Left lung (tissue), 10 donors: Measurements from ENCODE around the gene TP53RK. TPM values are rescaled to one million over a fixed set of nuclear protein-coding genes. Genes with fewer than 3 reads are reported as not detected.

ENCODE experiments used
- ATAC-seq: fragments of 200-7000 bp; cut with Tn5 transposase; one replicate; pipeline ENCODE4 v1.9.1; 2020; ENCODE audit warnings: moderate library complexity
- DNase-seq, 4 donors: peaks; one replicate each; pipeline ENCODE4 v3.0.0-alpha.2; 2013 to 2020
- H3K27ac ChIP-seq, 2 donors: fragments of 200-600 bp; sonication (generic) in 1 of 2; one replicate each; pipeline versions ENCODE4 v1.5.0 to v1.8.0; 2020 to 2021
- H3K27me3 ChIP-seq, 2 donors: fragments of 200-600 bp; sonication (generic) in 1 of 2; one replicate each; pipeline versions ENCODE4 v1.5.0 to v1.8.0; 2020 to 2021
- H3K36me3 ChIP-seq, 2 donors: fragments of 200-600 bp; sonication (generic) in 1 of 2; one replicate each; pipeline versions ENCODE4 v1.5.0 to v1.8.0; 2020 to 2021
- H3K4me1 ChIP-seq, 2 donors: fragments of 200-600 bp; one replicate each; pipeline ENCODE4 v1.8.0; 2021
- H3K4me3 ChIP-seq, 2 donors: fragments of 200-600 bp; sonication (generic) in 1 of 2; one replicate each; pipeline versions ENCODE4 v1.5.0 to v1.8.0; 2020 to 2021; ENCODE audit warnings: mild to moderate bottlenecking in 1 of 2
- H3K9me3 ChIP-seq, 2 donors: fragments of 200-600 bp; sonication (generic) in 1 of 2; one replicate each; pipeline versions ENCODE4 v1.5.0 to v1.8.0; 2020 to 2021
- CTCF ChIP-seq, 2 donors: fragments of 200-600 bp; sonication (generic) in 1 of 2; IDR thresholded peaks; one replicate each; pipeline versions ENCODE4 v1.5.0 to v1.8.0; 2021; ENCODE audit warnings: antibody characterized with exemption in 2 of 2
- intact Hi-C, 2 donors: fragments of 100-400 bp; cut with DNase I; formaldehyde crosslinking; loops; one replicate each; pipeline versions ENCODE4 v1.11.2 to v1.14.2; 2022
- polyA plus RNA-seq, 6 donors: library from polyadenylated mRNA; unstranded; fragments of 120-200 nt; gene quantifications; one replicate each; pipeline ENCODE4 v1.2.1, GENCODE V29; 2013; ENCODE audit not compliant: insufficient read length in 6 of 6
- total RNA-seq, 2 donors: library from RNA; stranded (reverse); fragmentation: NEBNext Ultra II Directional; extraction: Animal tissue kit (Norgen Biotek cat#: 25700); gene quantifications; one replicate each; pipeline ENCODE4 v1.2.1, GENCODE V29; 2021
- donor health status: DM: no; HTN: yes; CAD: no.
- donor health status: DM: no; HTN: no; CAD: no.

TP53RK gene
- total and polyA plus RNA-seq, 8 donors: 9.6 to 19.9 (median 14.0) TPM

- TF ChIP-seq CTCF (IDR thresholded peaks at IDR 0.05): no peak
- ATAC-seq: peak; percentile 9
- DNase-seq: no peak
- Histone ChIP-seq H3K27ac (no peak overlapping the region), H3K36me3 (no peaks in the 10 kb centered on the region), H3K4me3 (no peak overlapping the region), H3K27me3 (no peaks in the 10 kb centered on the region), H3K9me3 (no peaks in the 10 kb centered on the region), H3K4me1 (peaks cover 0 to 11% of the 10 kb centered on the region in 2 donors)
- intact Hi-C loops: no loop called here
Measured at GRCh38 chr20:46694484-46694883, 5.2 kb upstream of the TP53RK start.

GRCh38 chr20:46691196-46691595 lies 2.0 kb upstream of the TP53RK start:
- ATAC-seq (no peak), DNase-seq (no peak)
- H3K27ac ChIP-seq: no peak overlapping the region
- H3K4me3 ChIP-seq: no peak overlapping the region
- no peaks in the 10 kb centered on the region for H3K9me3 ChIP-seq
- no peak for TF ChIP-seq CTCF (IDR thresholded peaks at IDR 0.05)
- intact Hi-C loops: no loop called here
- H3K36me3 ChIP-seq: peaks cover 0 to 7% of the 10 kb centered on the region in 2 donors
- peaks cover 13 to 36% of the 10 kb centered on the region in 2 donors for H3K4me1 ChIP-seq
- H3K27me3 ChIP-seq: no peaks in the 10 kb centered on the region

GRCh38 chr20:46690219-46691106 lies 1.2 kb upstream of the TP53RK start:
- Histone ChIP-seq H3K27me3 (no peaks in the 10 kb centered on the region), H3K9me3 (no peaks in the 10 kb centered on the region), H3K4me1 (peaks cover 13 to 36% of the 10 kb centered on the region in 2 donors), H3K36me3 (peaks cover 0 to 12% of the 10 kb centered on the region in 2 donors), H3K27ac (peak overlapping the region; percentile 84 to 95), H3K4me3 (peak overlapping the region; percentile 78 to 88)
- ATAC-seq (no peak), DNase-seq (peak in 1 of 4 donors; percentile 33)
- TF ChIP-seq CTCF (IDR thresholded peaks at IDR 0.05): no peak
- intact Hi-C loops: no loop called here

- intact Hi-C loops: no loop called here
- Histone ChIP-seq H3K27ac (peak overlapping the region; percentile 84 to 95), H3K4me3 (peak overlapping the region; percentile 78 to 88), H3K27me3 (no peaks in the 10 kb centered on the region), H3K4me1 (peaks cover 13 to 36% of the 10 kb centered on the region in 2 donors), H3K36me3 (peaks cover 0 to 14% of the 10 kb centered on the region in 2 donors), H3K9me3 (no peaks in the 10 kb centered on the region)
- ATAC-seq (no peak), DNase-seq (no peak)
- TF ChIP-seq CTCF (IDR thresholded peaks at IDR 0.05): no peak
Measured at GRCh38 chr20:46689754-46690085, 476 bp upstream of the TP53RK start.
